COR-L47 (cell line): ENCODE measurements around the gene NMNAT1.
"Not testable (repeated sequence)": the region's sequence is repeated elsewhere in the genome, so short reads cannot be mapped to it uniquely, and the experiment has no call there.

Experiments used
- DNase-seq: peaks from one replicate; lab custom pipeline; 2025; lab: John Stamatoyannopoulos, UW

The NMNAT1 gene

DNA sequence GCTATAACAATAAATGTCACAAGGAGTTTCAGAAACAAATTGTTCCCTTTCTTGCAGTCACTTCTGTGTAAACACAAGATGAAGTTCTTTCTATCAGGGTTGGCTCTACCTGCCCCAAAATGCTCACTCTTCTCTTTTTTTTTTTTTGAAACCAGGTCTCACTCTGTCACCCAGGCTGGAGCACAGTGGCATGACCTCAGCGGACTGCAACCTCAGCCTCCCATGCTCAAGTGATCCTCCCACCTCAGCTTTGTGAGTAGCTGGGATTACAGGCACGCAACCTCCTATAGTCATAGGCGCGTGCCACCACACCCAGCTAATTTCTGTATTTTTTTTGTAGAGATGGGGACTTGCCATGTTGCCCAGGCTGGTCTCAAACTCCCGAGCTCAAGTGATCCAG, 22.7 kb upstream of the NMNAT1 start:
- no peak for DNase-seq

DNA sequence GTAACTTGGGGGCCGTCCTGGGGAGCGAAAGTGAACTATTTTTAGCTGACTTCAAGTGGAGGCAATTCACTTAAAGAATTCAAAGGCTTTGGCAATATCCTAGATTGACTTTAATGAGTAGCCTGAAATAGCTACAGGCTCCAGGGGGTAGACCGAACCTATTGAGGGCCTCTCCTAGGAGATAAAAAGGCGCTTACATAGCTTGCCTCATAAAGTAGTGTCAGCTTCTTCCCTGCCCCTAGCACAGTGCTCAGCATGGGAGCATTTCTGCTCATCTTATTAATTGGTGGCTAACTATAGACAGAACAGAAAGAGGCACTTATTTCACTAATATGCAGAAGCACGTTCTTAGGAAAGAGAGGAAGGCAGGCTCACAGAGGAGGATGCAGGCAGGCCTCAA, 20.9 kb upstream of the NMNAT1 start:
- DNase-seq = no peak

DNA sequence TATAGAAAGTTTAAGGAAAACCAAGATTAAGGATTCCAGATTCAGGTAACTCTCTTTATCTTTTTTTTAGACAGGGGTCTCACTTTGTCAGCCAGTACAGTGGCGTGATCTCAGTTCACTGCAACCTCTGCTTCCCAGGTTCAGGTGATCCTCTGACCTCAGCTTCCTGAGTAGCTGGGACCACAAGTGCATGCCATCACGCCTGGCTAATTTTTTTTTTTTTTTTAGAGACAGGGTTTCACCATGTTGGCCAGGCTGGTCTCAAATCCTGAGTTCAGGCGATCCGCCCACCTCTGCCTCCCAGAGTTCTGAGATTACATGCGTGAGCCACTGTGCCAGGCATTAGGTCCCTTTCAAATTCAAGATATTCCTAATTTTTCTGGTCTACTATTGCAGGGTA, 16.0 kb upstream of the NMNAT1 start:
- no peak for DNase-seq

DNA sequence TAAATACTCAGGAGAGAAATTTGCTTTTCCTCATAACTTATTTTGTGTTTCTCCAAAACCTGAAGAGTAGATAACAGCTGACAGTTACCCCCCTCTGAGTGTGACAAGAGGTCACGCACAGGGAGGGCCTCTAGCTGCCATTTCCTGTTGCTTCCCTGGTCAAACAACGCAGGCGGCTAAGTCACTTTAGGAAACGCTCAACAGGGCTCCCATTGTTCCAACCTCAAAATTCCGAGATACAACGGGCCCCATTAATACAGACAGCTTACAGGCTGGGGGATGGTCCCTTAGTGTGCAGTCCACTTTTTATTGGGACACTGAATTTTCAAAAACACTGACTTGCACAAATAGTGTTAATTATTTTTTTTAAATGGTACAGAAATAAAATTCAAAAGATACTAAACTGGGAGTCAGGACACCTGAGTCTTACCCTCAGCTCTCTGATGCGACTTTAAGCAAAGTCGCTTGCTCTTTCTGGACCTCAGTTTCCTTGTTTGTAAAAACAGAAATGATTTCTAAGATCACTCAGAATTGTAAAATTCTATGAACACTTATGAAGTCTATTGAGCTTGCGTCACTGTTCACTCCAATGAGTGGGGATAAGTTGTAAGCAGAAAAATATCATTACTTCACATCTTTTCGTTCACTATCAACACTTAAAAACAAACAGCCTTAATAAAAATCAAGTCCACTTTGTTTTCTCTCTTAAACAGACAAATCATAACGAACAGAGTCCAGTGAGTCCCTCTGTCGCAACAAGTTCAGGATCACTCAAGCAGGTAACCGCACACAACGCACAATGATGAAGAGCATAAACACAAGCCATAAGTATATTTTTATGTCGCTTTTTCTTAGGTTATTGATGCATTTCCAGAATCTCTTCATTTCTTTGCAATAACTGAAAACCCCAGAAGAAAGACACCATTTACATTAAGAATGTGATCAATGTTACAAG, 13.6 kb upstream of the NMNAT1 start:
- DNase-seq = no peak

DNA sequence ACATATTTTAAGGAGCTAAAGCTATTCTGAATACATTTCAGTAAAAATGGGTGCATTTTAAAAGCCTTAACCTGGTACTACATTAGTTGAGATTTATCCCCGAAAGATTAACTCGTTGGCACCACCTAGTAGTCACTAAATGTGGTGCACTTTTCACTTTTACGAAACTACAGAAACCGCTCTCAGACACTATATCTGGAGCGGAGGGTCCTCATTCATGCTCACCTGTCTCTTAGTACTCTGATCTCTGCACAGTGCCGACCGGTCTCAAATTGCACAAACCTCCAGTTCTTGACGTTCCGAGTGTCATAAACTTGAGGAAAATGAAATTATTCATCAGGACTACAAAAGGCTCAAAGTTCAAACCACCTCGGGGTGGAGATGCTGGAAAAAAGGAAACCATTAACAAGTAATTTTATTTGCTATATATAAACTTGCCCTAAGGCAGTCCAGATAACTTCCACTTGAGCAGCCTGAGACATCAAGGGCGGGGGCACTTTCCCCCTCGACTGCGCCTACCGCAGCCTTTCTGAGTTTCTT, 806 bp upstream of the NMNAT1 start:
- peak; percentile 47 for DNase-seq

DNA sequence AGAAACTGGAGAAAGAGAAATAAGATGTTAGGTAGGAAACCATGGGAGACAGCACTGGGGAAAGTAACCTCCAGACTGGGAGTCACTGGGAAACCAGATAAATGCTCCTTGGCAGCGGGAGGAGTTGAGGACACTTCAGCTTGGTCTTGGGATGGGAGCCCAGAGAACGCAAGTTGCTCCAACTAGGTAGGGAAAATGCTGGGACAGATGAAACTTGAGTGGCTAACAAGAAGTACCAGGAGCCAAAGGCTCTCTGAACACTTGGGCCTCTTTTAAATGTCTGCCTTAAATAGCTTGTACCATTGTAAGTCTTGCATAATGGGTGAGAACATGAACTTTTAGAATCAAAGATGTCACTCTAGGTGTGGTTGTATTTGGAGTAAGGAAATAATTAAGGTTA, 3.0 kb downstream of the NMNAT1 start:
- no peak for DNase-seq

DNA sequence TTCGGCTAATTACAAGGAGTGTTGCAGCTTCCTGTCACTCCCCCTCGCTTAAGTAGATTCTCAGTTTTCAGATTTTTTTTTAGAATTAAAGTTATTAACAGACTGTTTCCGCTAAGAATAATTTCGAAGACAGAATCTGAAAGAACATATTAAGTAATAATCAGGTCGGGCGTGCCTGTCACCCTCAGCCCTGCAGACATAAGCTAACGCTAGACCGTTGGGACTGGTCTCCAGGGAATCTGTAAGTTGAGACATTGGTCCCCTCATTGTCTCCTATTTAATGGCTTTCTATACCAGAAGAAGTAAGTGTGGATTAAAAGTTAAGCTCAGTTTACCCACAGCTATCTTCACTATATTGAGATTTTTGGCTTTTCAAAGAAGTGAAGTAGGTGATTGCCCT, 14.5 kb downstream of the NMNAT1 start:
- no peak for DNase-seq

DNA sequence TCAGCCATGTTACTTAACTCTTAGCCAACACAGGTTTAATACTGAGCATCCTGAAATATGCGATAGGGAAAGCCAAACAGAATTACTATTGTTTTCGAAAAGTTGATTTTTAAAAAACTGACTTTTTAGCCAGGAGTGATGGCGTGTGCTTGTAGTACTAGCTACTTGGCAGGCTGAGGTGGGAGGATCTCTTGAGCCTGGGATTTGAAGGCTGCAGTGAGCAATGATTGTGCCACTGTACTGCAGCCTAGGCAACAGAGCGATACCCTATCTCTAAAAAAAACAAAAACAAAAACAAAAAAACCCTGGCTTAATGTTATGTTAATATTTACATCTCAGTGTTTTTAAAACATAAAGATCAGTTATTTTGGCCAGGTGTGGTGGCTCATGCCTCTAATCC, 16.7 kb downstream of the NMNAT1 start:
- no peak for DNase-seq

DNA sequence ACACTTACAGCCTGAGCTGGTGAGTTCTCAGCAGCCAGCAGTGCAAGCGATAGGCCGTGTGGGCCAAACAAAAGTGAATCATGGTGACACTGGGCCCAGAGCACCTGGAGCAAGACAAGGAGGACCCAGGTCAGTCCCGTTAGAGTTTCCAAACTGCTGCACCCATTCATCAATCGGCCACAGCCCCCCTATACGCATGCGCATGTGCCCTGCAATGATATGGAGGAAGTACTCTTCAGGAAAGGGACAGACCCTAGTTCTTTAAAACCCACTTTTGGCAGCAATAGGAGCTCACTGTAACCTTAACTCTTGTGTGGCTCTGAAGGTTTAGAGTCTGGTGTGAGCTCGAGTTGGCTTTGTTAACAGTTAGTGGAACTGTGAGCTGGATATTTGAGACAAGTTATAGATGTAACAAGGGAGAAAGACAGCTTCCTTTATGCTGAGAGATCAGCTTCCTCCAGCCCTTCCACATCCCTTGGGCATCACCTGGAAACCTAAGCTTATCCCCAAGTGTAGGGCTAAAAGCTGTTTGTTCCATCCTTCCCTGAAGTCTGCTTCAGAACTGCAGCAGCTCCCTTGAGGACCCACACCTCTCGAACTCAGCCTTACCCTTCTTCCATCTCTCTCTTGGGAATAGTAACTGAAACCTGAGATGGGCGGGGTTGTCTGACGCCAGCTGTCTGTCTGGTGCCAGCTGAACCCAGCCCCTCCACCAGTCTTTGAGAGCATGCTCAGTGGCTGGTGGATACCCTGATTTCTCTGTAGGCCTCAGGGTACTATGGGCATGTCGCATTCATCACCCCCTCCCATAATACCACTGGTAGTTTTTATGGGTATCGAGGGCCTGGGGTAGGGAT, 17.7 kb downstream of the NMNAT1 start:
- no peak for DNase-seq

DNA sequence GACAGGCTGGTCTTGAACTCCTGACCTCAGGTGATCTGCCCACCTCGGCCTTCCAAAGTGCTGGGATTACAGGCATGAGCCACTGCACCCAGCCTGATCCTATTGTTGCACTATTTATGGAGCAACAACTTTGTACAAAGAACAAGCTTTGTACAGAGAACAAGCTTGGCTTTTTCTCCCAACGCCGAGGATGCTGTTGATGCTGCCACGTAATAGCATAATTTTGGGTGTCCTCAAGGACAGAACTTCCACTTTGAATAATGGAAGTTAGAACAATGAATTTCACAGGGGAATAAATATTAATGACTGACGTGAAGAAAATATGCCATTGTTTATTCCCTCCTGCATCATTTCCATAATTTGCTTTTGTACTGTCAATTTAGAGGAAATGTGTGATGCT, 41.0 kb downstream of the NMNAT1 start:
- DNase-seq = no peak

DNA sequence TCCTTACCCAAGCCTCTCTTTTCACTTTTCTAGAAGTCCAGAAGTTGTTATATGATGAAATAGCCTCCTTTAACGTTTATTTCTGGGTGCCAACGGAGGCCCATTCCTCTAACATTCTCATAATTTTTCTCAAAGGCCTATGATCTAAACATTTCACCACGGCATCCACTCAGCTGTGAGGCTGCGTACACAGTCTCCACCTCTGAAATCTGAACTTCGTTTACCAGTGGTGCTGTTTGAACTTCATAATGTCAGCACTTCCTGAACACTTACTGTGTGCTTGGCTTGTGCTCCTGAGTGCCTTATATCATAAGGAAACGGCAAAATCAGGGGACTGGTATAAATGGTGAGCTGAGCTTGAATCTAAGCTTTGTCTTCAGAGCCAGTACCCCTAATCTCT, 41.7 kb downstream of the NMNAT1 start:
- no peak for DNase-seq

DNA sequence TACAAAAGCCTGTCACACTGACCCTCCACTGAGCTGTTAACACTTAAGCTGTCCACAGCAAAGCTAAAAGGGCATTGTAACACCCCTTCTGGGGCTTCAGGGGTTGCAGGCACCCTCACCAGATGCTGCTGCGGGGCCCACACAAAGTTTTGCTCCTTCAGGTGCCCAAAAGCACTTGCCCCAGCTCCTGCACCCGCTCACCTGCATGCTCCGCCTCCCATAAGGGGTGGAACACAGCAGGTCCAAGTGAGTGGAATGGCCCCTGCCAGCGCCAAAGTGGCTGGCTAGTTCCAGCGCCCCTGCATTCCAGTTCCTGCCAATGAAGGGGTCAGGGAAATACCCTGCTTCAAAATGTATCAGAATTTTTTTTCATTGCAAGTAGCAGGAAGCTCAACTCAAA, 46.5 kb downstream of the NMNAT1 start:
- no peak for DNase-seq

DNA sequence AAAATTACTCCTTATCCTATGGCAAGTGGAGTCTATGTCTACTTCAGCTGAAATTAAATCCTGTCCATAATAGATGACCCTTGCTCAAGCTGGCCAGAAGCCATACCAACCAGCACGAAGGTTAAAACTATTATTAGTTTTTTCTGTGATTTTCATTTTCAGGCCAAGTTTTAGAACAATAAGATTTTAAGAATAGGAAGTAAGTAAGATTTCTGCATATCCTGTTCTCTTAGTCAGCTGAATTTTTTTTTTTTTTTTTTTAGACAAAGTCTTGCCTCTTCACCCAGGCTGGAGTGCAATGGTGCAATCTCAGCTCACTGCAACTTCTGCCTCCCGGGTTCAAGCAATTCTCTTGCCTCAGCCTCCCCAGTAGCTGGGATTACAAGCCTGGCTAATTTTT, 47.7 kb downstream of the NMNAT1 start:
- DNase-seq = no peak

DNA sequence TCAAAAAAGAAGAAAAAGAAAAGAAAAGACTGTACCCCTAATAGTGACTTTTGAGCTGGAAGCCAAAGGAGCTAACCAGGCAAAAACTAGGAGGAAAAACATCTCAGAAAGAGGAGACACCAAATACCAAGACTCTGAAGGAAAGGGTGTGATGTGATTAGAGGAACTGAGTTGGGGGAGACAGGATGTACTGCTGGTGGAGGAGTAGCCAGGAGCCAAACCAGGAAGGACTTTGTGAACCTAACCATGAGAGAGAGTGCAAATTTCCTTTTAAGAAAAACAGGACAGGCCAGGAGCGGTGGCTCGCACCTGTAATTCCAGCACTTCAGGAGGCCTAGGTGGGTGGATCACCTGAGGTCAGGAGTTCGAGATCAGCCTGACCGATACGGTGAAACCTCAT, 49.6 kb downstream of the NMNAT1 start:
- no peak for DNase-seq

DNA sequence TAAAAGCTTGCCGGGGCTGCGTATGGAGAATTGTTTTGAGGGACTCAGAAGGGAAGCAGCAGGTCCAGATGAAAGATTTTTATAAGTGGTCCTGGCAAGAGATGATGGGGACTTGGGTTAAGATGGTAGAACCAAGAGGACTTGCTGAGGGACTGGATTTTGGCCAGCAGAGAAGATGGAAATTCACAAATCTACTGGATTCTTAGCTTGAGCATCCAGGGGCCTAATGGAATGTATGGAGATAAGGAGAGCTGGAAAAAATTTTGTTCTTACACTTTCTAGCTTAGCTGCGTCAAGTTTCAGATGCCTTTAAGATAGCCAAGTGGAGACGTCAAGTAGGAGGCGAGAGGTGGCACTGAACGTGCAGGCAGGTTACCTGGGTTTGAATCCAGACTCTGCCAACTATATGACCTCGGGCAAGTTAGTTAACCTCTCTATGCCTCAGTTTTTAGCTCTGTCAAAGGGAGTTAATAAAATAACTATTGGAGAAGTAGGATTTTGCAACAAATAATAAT, 50.3 kb downstream of the NMNAT1 start:
- no peak for DNase-seq

DNA sequence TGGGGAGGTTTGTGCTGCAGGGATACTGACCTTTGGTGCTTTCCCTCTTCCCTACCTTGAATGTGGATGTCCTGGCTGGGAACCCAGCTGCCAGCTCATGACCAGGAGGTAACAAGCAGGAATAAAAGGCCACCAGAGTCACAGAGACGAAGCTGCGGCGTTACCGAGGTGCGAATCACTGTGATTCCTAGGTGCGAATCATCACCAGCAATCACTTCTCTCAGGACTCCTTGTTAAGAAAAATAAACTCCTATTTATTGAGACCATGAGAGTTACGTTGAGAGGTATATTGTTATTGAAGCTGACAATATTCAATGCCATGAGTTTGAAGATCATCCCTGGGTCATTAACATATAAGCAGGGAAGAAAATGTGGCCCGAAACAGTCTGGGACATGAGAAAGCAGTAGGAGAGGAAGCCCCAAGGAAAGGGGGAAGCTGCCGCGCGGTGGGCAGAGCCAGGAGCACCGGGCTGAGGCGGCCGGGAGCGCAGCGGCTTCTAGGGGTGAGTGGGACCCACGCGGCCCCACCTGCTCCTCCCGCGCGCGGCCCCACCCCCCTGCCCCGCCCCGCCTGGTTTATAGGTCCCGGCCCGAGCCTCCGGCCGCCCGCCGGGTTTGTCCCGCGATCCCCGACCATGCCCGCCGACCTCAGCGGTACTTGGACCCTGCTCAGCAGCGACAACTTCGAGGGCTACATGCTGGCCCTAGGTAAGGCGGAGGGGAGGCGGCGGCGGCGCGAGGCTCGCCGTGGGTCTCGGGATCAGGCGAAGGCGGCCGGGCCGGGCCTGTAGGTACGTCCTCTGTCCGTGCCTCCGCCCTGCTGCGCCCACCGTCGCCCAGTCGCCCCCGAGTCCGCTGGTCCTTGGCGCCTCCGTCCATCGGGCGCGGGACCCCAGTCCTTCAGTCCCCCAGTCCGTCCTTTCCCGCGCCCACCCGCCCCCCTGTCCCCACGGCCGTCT, 53.6 kb downstream of the NMNAT1 start, which contains the start of gene RBP7:
TSS of gene RBP7 (plus strand) at position 605 of the 959 bp plus-strand sequence. CDS start at position 636, 31 bp downstream.
- no peak for DNase-seq

DNA sequence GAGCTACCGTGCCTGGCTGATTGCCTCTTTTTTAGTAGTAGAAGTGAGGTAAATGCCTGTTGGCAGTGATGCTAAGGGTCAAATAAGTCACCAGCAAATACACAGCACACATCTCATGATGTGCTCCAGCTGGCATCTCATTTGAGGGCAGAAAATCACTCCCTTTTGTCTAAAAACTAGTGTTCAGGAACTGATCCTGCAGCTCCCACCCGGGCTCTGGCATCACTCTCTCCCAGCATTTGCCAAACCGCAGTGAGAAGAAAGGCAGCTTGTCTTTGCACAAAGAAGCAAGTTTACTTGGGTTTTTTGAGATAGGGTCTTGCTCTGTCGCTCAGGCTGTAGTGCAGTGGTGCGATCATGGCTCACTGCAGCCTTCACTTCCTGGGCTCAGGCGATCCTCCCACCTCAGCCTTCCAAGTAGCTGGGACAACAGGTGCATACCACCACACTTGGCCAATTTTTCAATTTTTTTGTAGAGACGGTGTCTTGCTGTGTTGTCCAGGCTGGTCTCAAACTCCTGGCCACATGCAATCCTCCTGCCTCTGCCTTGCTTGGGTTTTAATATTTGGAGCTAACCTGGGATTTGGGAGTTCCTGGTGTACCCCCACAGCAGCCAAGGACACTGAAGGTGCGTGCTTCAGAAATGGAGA, 57.9 kb downstream of the NMNAT1 start:
- DNase-seq = no peak

DNA sequence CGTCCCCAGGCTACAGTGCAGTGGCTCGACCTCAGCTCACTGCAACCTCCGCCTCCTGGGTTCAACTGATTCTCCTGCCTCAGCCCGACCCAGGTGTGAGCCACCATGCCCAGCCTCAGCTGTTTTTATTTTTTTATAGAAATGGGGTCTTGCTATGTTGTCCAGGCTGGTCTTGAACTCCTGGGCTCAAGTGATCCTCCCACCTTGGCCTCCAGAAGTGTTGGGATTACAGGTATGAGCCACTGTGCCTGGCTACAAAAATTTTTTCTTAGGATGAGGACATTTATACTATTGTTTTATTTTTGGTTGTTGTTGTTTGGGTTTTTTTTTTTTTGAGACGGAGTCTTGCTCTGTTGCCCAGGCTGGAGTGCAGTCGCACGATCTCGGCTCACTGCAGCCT, 62.0 kb downstream of the NMNAT1 start:
- not testable (repeated sequence) for DNase-seq

DNA sequence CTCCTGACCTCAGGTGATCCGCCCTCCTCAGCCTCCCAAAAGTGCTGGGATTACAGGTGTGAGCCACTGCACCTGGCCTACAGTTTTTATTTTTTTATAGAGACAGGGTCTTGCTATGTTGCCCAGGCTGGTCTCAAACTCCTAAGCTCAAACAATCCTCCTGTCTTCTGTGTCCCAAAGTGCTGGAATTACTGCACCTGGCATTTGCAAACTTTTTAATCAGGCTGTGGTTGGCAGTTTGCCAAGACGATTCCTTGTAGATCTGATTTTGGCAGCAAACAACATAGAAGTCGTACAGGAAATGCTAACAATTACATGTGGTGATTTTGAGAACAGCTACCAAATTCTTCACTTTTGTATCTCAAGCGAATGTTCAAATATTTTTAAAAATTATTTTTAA, 63.9 kb downstream of the NMNAT1 start:
- DNase-seq = peak; percentile 18

DNA sequence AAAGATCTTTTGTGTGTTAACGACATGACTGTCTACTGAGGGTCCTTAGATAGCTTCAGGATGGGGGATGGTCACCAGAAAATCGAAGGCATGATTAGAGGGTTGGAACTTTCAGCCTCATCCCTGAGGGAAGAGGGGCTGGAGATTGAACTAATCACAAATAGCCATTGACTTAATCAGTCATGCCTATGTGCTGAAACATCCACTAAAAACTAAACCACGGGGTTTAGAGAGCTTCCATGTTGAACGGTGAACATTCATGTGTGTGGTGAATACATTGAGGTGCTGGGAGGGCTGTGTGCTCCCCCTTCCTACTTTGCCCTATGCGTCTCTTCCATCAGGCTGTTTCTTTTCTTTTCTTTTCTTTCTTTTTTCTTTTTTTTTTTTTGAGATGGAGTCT, 70.7 kb downstream of the NMNAT1 start:
- DNase-seq = no peak

DNA sequence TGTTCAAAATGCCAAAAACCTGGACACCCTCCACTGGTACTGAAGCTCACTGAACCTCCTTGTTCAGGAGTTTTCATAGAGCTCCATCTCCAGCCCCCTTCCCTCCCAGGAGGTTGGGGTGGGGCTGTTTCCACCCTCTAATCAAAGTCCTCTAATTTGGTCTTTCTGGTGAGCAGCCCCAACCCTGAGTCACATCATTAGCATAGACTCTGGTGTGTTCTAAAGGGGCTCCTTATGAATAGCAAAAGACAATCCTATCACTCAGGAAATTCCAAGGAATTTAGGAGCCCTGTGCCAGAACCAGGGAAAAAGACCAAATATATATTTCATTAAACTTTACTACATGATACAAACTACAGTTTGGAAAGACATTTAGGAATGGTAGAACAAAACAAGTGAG, 76.3 kb downstream of the NMNAT1 start:
- no peak for DNase-seq
